Measurements from ENCODE around the gene NEIL3. TPM values are rescaled to one million over a fixed set of nuclear protein-coding genes. Genes with fewer than 3 reads are reported as not detected.

Gene NEIL3
- total and polyA plus RNA-seq, 2 of the 8 experiments (the other 6 are each of a cell fraction or from before 2014, with no cell fraction given), result 5.5 to 11.0 TPM

DNA sequence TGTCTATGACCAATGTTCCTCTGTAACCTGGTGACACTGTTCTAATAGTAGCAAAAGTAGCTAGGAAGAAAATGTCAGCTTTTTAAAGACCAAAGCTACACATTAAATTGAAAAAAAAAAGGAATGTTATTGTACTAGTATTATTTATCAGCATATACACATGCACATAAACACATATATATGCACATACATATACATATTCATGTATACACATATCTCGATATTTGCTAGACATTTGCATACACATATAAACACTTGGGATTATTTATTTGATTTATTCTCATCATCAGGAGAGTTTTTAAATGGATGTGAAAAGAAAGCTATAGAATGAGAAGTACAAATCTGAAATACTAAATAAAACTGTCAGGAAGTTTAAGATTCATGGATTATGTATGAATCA, 21.3 kb upstream of the NEIL3 start:
- Histone ChIP-seq H3K36me3 (ENCODE audit: control insufficient read depth in 2 of 4, insufficient read depth in 4 of 4, low read length in 3 of 4) (no peaks in the 10 kb centered on the region), H2BK120ac (replicated peaks; ENCODE audit: low read depth, low read length) (no peak overlapping the region), H3K9me3 (ENCODE audit: insufficient read depth in 2 of 2, low read depth in 1 of 2, low read length in 1 of 2) (no peaks in the 10 kb centered on the region), H3K79me1 (ENCODE audit: low read depth, low read length) (no peaks in the 10 kb centered on the region), H3K14ac (ENCODE audit: insufficient read length) (no peak overlapping the region), H3K4me2 (ENCODE audit: insufficient read depth in 1 of 2, low read depth in 2 of 2, low read length in 2 of 2) (no peak overlapping the region), H3K79me2 (ENCODE audit: control insufficient read depth in 1 of 2, insufficient read depth in 2 of 2, low read length in 2 of 2) (no peaks in the 10 kb centered on the region), H4K5ac (ENCODE audit: insufficient read length, low read depth, low read length) (no peak overlapping the region), H2AK5ac (ENCODE audit: low read depth, low read length) (no peak overlapping the region), H3K27me3 (replicated peaks in 1 of 4; ENCODE audit: control insufficient read depth in 3 of 4, extremely low read depth in 1 of 4, insufficient read depth in 3 of 4, low read length in 3 of 4) (peaks cover 0 to 1% (median 0%) of the 10 kb centered on the region in 4 experiments; a peak in 1 of 7 replicates), H3K4ac (replicated peaks; ENCODE audit: insufficient read length, low read depth, low read length) (no peak overlapping the region), H3K18ac (ENCODE audit: extremely low read depth, low read length) (no peak overlapping the region), H4K91ac (replicated peaks; ENCODE audit: insufficient read length, low read length) (no peak overlapping the region), H3K56ac (replicated peaks; ENCODE audit: insufficient read length, low read depth, low read length) (no peak overlapping the region), H3K4me1 (replicated peaks in 1 of 4; ENCODE audit: control insufficient read depth in 3 of 4, insufficient read depth in 4 of 4, low read length in 3 of 4) (no peaks in the 10 kb centered on the region), H3K23ac (ENCODE audit: insufficient read length) (no peak overlapping the region), H2AFZ (ENCODE audit: low read length) (no peak overlapping the region), H2BK20ac (ENCODE audit: low read length) (no peak overlapping the region), H4K8ac (ENCODE audit: extremely low read depth, insufficient read depth, low read length) (no peak overlapping the region), H3K4me3 (ENCODE audit: extremely low read depth in 1 of 4, insufficient read depth in 2 of 4, low read depth in 3 of 4, low read length in 4 of 4) (no peak overlapping the region), H3K27ac (ENCODE audit: low read depth, low read length) (no peak overlapping the region), H2BK15ac (ENCODE audit: low read length) (no peak overlapping the region), H2BK5ac (ENCODE audit: low read depth, low read length) (no peak overlapping the region), H3K9ac (replicated peaks in 1 of 4; ENCODE audit: extremely low read depth in 1 of 4, low read depth in 3 of 4, low read length in 3 of 4) (no peak overlapping the region), H4K20me1 (replicated peaks in 1 of 2; ENCODE audit: control insufficient read depth in 1 of 2, insufficient read depth in 2 of 2, low read length in 2 of 2) (no peaks in the 10 kb centered on the region), H3K23me2 (ENCODE audit: low read depth, low read length) (no peaks in the 10 kb centered on the region), H2BK12ac (ENCODE audit: low read depth, low read length) (no peak overlapping the region)
- POLR2A ChIA-PET (ENCODE audit: partially characterized antibody), result no interaction called here
- CTCF ChIA-PET (ENCODE audit: partially characterized antibody), result interaction anchor here (0.8 to 1.0 kb wide), 2 partner anchors 33 to 38 kb away, joined by 3 to 4 read pairs; no protein-coding TSS in a partner anchor
- DNase-seq (ENCODE audit: low read depth in 1 of 2, low spot score in 2 of 2) (no peak), FAIRE-seq (no peak)
- 74% methylated on average over 1 of the region's 1 CpG; no CpG with 5 or more reads in 1 of the 2 experiments for WGBS, 2 experiments (ENCODE audit: extremely low coverage in 1 of 2, insufficient coverage in 1 of 2, insufficient read length in 1 of 2, insufficient replicate concordance in 2 of 2, low coverage in 1 of 2, low lambda C conversion rate in 2 of 2, missing lambda C conversion rate in 1 of 2)
- TF ChIP-seq TCF12 (IDR thresholded peaks at IDR 0.05; ENCODE audit: low read depth, low read length), result no peak
- no peak for TF ChIP-seq CHD1 (IDR thresholded peaks at IDR 0.05; ENCODE audit: low read depth, low read length)
- TF ChIP-seq CBX5 (IDR thresholded peaks at IDR 0.05; ENCODE audit: low read depth, low read length), result no peak
- TF ChIP-seq, protein P1, sequence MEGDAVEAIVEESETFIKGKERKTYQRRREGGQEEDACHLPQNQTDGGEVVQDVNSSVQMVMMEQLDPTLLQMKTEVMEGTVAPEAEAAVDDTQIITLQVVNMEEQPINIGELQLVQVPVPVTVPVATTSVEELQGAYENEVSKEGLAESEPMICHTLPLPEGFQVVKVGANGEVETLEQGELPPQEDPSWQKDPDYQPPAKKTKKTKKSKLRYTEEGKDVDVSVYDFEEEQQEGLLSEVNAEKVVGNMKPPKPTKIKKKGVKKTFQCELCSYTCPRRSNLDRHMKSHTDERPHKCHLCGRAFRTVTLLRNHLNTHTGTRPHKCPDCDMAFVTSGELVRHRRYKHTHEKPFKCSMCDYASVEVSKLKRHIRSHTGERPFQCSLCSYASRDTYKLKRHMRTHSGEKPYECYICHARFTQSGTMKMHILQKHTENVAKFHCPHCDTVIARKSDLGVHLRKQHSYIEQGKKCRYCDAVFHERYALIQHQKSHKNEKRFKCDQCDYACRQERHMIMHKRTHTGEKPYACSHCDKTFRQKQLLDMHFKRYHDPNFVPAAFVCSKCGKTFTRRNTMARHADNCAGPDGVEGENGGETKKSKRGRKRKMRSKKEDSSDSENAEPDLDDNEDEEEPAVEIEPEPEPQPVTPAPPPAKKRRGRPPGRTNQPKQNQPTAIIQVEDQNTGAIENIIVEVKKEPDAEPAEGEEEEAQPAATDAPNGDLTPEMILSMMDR (IDR thresholded peaks at IDR 0.05; ENCODE audit: control extremely low read depth in 1 of 3, insufficient read depth in 1 of 3, low read depth in 1 of 3, low read length in 3 of 3), result no peak
- no peak for TF ChIP-seq SIX5 (IDR thresholded peaks at IDR 0.05; ENCODE audit: low read depth, low read length)
- TF ChIP-seq SUZ12 (IDR thresholded peaks at IDR 0.05; ENCODE audit: low read length), result no peak
- no peak for TF ChIP-seq KDM5A (IDR thresholded peaks at IDR 0.05; ENCODE audit: low read length)
- TF ChIP-seq RAD21 (IDR thresholded peaks at IDR 0.05 in 1 of 2, conservative IDR thresholded peaks at IDR 0.05 in 1 of 2; ENCODE audit: low read depth in 2 of 2, low read length in 2 of 2), result no peak
- TF ChIP-seq, protein P2, sequence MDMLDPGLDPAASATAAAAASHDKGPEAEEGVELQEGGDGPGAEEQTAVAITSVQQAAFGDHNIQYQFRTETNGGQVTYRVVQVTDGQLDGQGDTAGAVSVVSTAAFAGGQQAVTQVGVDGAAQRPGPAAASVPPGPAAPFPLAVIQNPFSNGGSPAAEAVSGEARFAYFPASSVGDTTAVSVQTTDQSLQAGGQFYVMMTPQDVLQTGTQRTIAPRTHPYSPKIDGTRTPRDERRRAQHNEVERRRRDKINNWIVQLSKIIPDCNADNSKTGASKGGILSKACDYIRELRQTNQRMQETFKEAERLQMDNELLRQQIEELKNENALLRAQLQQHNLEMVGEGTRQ (IDR thresholded peaks at IDR 0.05; ENCODE audit: low read length), result no peak
- no peak for TF ChIP-seq CHD2 (IDR thresholded peaks at IDR 0.05; ENCODE audit: low read length)

Data from H1 (cell line).